SK-N-DZ (cell line): ENCODE data around the gene DLX2. TPM values are rescaled to one million over a fixed set of nuclear protein-coding genes. Genes with fewer than 3 reads are reported as not detected.
"Not testable (repeated sequence)": the region's sequence is repeated elsewhere in the genome, so short reads cannot be mapped to it uniquely, and the experiment has no call there.

Source experiments
- DNase-seq: peaks from one replicate; pipeline ENCODE4 v3.0.0-alpha.2; 2015; ENCODE audit warnings: low spot score
- polyA plus RNA-seq, 2 experiments: library from polyadenylated mRNA; depleted of rRNA; stranded (reverse); fragments of >200 nt; gene quantifications; 2 replicates each; pipeline ENCODE4 v1.2.3, GENCODE V29; 2014

Gene DLX2
- 0.36 TPM in 1 of 2 replicates, not detected in the other for polyA plus RNA-seq (2014; cell fraction: cytosol; rRNA removed)
- 0.65 TPM in 1 of 2 replicates, not detected in the other for polyA plus RNA-seq (2014; cell fraction: nucleus; rRNA removed)

DNA sequence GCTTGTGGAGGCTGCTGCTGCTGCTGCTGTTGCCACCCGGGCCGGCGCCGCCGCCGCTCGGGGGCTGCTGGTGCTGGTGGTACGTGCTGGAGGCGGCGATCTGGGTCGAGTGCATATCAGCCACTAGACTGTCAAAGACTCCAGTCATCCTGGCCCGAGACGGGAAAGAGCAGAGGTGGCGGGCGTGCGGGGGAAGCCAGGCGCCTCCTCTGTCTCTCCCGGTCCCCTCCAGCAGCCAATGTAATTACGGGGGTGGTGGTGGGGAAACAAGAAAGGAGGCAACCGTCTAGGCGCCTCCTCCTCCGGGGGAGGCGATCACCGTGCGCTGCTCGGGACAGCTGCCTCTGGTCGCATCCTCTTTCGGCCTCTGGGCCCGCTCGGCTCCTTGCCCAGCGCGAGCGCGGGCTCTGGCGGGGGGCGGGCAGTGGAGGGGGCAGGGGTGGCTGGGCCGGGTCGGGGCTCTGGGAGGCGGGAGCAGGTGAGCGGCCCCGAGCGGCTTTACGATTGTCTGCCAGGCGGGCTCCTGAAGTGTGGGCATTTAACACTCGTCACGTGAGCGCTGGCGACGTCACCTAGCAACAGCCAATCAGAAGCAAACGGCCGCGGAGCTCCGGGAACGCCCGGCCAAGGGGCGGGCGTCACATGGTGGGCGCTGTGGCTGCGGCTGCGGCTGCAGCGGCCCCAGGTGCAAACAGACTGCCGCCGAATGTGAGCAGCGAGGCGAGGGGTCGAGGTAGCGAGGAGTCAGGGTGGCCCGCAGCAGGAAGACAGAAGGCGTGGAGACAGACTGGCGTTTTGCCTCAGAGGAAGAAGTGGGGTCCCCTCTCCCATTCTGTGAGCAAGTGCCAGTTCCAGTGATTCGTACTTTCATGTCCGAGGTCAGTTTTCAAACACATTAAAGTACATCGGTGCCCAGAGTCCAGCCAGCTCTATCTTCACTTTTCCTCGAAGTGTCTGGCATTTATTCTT lies at the start of gene DLX2:
Gene DLX2, minus strand, starts transcription at position 510 of the 969 bp plus-strand sequence. Its CDS starts 362 bp downstream, at position 148.
- DNase-seq, result peak; percentile 91

DNA sequence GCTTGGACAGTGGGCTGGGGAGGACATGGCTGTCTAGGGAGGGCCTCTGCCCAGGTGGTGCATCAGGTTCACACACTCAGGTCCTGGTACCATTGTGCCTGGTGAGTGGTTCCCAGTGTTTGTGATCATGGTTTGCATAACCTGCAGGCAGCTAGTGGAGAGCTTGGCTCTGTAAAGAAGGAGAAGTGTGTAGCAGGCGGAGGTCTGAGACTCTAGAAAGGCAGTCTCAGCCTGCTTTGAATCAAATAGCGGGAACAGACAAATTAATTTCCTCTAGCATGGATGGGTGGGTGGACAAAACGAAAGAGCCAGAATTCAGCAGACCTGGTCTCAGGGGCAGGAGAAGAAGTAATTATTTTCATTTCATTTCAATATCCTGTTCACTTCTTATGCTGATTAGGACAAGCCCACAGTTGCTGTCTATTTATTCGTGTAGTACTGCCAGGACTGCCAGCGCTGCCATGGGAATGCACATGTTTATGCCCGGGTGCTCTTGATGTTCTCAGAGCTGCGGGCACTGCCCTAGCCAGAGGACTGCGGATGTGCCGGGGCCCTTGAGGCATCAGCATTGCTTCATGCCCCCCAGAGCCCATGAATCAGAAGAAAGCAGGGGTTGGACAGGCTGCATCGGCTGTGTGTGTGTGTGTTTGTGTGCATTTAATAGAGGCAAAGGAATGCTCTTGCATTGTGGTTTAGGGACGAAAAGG lies 45.4 kb upstream of the DLX2 start:
- DNase-seq, result no peak

GRCh38 chr2:172143817-172144216 lies 41.1 kb upstream of the DLX2 start:
- no peak for DNase-seq

- DNase-seq, result not testable (repeated sequence)
Measured at GRCh38 chr2:172138727-172139126, 36.0 kb upstream of the DLX2 start.

DNA sequence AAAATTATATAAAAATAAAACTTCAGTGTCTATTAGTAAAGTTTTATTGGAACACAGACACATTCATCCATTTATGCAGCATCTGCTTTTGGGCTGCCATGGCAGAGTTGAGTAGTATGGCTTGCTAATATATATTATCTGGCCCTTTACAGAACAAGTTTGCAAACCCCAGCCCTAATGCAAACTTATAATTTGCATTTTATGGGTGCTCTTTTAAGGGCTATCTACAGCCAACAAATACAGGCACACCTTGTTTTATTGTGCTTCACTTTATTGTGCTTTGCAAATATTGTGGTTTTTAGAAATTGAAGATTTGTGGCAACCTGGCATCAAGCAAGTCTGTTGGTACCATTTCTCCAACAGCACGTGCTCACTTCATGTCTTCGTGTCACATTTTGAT lies 35.2 kb upstream of the DLX2 start:
- no peak for DNase-seq

GRCh38 chr2:172137109-172137508 lies 34.4 kb upstream of the DLX2 start:
- no peak for DNase-seq

- no peak for DNase-seq
Measured at GRCh38 chr2:172135446-172135845, 32.7 kb upstream of the DLX2 start.

DNA sequence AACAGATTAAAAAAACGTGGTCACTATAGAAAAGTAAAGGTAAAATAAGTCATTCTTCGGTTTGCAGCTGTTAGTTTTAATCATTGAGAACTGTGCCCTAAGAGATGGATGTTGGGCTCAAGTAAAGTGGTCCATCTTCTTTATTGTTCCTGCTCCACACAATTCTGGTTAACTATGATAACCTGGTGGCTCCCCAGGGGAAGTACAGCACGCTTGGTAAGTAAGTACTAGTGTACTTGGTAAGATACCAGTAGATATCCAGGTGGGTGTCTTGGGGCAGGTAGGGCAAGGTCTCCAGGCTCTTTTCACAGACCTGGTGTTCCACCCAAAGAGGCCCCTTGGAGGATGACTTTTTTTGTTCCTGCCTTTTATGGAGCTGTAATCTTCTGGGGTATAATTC lies 31.6 kb upstream of the DLX2 start:
- no peak for DNase-seq

DNA sequence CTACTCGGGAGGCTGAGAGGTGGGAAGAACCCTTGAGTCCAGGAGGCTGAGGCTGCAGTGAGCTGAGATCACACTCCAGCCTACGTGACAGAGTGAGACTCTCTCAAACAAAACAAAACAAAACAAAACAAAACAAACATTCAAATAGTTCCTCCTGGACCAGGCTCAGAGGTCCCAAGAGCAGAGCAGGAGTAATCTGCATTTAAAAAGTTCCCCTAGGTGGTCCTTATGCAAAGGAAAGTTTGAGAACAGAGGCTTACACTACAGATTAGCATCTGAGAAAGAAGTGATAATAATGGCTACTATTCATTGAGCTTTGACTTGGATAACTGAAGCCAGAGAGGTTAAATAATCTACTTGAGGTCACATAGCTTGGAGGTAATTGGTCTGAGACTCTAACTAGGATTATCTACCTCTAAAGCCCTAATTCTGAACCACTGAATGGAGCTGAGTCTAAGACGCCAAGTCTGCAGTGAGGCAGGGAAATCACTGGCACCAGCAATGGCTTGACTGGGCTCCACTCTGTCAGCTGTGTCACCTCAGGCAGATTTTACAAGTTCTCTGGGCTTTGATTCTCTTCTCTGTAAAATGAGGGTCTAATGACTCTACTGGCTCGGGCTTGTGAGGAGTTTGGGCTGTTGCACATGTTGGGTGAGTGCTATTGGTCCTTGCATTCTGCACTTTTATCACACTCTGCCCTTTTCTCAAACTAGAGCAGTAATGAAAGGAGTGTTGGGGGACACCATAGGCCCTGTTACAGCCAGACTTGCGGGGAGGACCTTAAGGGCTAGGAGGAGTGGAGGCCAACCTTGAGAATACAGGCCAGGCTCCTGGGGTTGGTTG lies 29.2 kb upstream of the DLX2 start:
- no peak for DNase-seq

GRCh38 chr2:172129404-172129803 lies 26.7 kb upstream of the DLX2 start:
- no peak for DNase-seq

- DNase-seq, result no peak
Measured at GRCh38 chr2:172128484-172128883, 25.8 kb upstream of the DLX2 start.

GRCh38 chr2:172120118-172120517 lies 17.4 kb upstream of the DLX2 start:
- DNase-seq, result no peak

- DNase-seq, result no peak
Measured at GRCh38 chr2:172119089-172119488, 16.4 kb upstream of the DLX2 start.

DNA sequence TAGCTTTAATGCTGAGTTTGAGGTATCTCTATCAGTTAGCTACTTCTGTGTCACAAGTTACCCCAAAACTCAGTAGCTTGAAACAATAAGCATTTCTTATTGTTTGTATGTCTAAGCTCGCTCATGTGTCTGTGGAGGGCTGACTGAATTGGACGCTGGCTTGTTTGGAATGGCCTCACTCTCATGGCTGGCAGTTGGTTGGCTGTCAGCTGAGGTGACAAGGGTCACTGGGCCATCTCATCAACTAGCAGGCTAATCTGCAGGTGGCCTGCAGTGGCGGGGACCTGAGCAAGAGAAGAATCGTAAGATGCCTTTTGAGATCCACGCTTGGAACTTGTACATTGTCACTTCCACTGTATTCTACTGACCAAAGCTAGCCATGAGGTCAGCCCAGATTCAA lies 13.4 kb upstream of the DLX2 start:
- DNase-seq, result no peak

DNA sequence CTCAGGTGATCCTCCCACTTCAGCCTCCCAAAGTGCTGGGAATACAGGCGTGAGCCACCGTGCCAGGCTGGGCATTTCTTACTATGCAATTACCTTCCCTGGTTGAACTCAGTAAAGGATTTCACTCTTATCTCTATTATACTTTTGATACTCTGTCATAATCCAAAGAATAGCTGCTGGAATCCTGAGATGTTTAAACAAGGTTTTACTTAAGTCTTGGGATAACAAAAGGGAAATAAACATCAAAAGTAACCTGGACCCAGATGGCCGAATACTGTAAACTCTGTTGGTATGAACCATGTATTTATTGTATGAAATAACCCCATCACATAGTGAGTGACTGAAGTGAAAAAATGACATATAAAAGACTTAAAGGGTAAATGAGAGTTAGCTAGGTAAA lies 11.9 kb upstream of the DLX2 start:
- no peak for DNase-seq

DNA sequence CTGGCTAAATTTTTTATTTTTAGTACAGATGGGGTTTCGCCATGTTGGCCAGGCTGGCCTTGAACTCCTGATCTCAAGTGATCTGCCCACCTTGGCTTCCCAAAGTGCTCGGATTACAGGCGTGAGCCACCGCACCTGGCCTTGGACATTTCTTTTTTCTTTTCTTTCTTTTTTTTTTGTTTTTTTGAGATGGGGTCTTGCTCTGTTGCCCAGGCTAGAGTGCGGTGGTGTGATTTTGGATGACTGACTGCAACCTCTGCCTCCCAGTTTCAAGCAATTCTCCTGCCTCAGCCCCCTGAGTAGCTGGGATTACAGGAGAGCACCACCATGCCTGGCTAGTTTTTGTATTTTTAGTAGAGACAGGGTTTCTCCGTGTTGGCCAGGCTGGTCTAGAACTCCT lies 11.5 kb upstream of the DLX2 start:
- DNase-seq, result not testable (repeated sequence)

DNA sequence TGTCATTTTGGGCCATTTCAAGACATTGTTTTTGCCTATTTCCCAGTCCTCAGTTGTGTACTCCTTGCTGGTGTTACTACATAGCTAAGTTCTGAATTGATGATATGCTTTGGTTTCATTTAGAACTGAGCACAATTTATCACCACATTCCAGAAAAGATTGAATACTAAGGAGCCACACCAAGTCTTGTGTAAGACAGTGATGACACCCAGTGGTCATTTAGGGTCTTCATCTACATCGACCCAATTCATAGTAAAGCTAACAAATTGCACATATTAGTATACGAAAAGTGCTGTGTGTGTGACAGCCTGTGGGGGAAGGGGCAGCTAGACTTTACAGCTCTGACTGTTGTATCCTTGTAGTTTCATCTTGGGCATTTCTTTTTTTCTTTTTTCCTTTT lies 10.9 kb upstream of the DLX2 start:
- DNase-seq, result peak; percentile 45

GRCh38 chr2:172109988-172110811 lies 7.5 kb upstream of the DLX2 start:
- no peak for DNase-seq

DNA sequence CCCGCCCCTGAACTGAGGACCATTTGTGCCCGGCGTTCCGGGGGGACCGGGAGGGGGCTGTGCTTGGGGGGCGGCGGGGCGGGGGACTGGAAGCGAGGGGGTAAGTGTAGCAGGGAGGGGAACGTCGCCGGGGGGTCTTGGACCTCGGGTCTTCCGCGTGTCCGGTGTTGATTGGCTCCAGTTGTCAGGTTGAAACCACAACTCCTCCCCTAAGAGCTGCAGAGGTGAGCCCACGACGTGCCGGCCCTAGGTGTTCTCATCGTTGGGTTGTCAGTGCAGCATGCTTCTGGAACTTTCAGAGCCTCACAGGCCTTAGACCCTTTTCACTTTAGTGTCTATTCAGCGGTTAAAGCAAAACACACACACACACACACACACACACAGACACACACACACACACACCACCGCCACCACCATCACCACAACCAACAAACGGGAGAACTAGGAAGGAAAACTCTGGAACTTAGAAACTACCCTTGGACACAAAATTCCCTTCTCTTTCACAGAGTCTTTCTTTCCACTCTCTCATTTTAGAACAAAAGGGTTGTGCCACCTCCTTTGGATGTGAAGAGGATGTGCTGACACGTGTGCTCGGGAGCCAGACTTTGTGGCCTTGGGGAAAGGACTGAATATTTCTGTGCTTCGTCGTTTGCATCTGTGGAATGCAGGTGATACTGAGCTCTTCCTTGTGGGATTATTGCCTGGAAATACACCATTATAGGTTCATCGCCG lies 6.7 kb upstream of the DLX2 start:
- no peak for DNase-seq

- no peak for DNase-seq
Measured at GRCh38 chr2:172108587-172108930, 5.9 kb upstream of the DLX2 start.
